GM19025 (cell line): ENCODE measurements around the gene TMEM94.

Source experiments
- ATAC-seq: cut with Tn5 transposase; IDR thresholded peaks from one replicate; pipeline ENCODE4 v1.9.1; 2021; ENCODE audit warnings: mild to moderate bottlenecking, low read depth, moderate library complexity; ENCODE audit not compliant: unreplicated experiment

Gene TMEM94

GRCh38 chr17:75493476-75494129, 37.2 kb downstream of the TMEM94 start:
- no peak for ATAC-seq

- ATAC-seq = no peak
These were observed 38.0 kb downstream of the TMEM94 start for GRCh38 chr17:75494326-75494877.

- ATAC-seq = no peak
These were observed 39.6 kb downstream of the TMEM94 start for GRCh38 chr17:75496005-75496404.

- no peak for ATAC-seq
These were observed 41.7 kb downstream of the TMEM94 start for GRCh38 chr17:75498039-75498725.

GRCh38 chr17:75498726-75499213, 42.3 kb downstream of the TMEM94 start:
- no peak for ATAC-seq

GRCh38 chr17:75499313-75500022, 43.0 kb downstream of the TMEM94 start:
- ATAC-seq = no peak

- ATAC-seq = no peak
These were observed 44.2 kb downstream of the TMEM94 start for GRCh38 chr17:75500419-75501216.

- no peak for ATAC-seq
These were observed 45.1 kb downstream of the TMEM94 start for GRCh38 chr17:75501378-75502071.

- ATAC-seq = no peak
These were observed 45.8 kb downstream of the TMEM94 start for GRCh38 chr17:75502072-75502720.

- no peak for ATAC-seq
These were observed 46.4 kb downstream of the TMEM94 start for GRCh38 chr17:75502721-75503329.

GRCh38 chr17:75503337-75503950, 47.0 kb downstream of the TMEM94 start:
- no peak for ATAC-seq

GRCh38 chr17:75503976-75504346, 47.5 kb downstream of the TMEM94 start:
- no peak for ATAC-seq

GRCh38 chr17:75504347-75505151, 48.1 kb downstream of the TMEM94 start:
- ATAC-seq = no peak

GRCh38 chr17:75505152-75505409, 48.6 kb downstream of the TMEM94 start:
- no peak for ATAC-seq

GRCh38 chr17:75505640-75506039, 49.2 kb downstream of the TMEM94 start:
- no peak for ATAC-seq

GRCh38 chr17:75506134-75506533, 49.7 kb downstream of the TMEM94 start:
- ATAC-seq = no peak

GRCh38 chr17:75506888-75507287, 50.5 kb downstream of the TMEM94 start:
- ATAC-seq = no peak
